Measurements from ENCODE around the gene PKLR.
"Not testable (repeated sequence)": the region's sequence is repeated elsewhere in the genome, so short reads cannot be mapped to it uniquely, and the experiment has no call there.

Gene PKLR

DNA sequence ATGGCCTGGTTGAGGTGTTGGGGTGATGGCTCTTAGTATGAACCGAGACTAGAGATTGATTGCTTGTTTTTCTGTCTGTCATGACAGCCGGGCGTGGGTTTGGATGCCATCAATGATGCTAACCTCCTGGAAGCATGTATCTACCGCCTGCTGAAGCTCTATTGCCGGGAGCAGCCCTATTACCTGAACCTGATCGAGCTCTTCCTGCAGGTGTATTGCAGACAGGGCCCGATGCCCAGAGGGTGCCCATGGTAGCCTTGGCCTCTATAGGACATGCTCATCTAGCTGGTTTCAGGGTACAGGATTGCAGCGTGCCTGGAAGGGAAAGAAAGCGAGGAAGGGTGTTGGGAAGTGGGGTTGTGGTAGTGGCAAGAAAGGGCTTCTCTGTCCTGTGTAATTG, 16.8 kb upstream of the PKLR start:
- DNase-seq (ENCODE audit: low read depth in 3 of 3): no peak

DNA sequence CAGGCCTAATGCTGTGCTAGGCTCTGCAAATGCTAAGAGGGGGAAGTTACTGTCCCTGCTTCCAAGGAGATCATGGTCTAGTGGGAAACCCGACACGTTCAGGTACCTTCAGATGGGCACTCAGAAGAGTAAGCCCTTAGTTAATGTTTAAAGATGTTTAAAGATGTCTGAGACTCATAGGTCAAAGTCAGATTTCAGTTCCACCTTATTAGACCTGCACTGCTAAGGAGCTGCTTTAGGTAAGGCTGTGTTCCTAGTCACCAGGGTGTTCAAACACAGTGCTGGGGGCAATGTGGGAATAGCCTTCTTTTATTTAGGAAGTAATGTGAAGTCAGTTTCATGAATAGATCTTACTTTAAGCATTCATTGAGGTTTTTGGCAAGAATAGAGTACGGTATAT, 15.7 kb upstream of the PKLR start:
- no peak for DNase-seq (ENCODE audit: low read depth in 3 of 3)

DNA sequence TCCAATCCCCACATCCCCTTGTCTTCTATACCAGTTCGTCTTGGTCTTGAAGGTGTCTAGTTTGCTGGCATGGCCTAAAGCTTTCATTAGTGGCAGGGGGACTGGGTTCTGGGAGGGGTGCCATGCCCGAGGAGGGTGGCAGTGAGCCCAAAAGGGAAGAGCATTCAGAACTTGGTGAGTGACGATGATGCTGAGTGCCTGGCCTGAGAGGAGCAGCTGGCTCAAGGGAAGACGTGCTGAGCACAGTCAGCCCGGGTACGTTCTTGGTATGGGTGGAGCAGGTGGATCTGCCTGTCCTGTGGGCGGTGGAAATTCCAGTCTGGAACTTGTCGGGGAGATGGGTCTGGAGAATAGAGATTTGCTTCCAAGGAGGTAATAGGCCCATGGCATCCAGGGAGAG, 12.0 kb upstream of the PKLR start:
- no peak for DNase-seq (ENCODE audit: low read depth in 3 of 3)

DNA sequence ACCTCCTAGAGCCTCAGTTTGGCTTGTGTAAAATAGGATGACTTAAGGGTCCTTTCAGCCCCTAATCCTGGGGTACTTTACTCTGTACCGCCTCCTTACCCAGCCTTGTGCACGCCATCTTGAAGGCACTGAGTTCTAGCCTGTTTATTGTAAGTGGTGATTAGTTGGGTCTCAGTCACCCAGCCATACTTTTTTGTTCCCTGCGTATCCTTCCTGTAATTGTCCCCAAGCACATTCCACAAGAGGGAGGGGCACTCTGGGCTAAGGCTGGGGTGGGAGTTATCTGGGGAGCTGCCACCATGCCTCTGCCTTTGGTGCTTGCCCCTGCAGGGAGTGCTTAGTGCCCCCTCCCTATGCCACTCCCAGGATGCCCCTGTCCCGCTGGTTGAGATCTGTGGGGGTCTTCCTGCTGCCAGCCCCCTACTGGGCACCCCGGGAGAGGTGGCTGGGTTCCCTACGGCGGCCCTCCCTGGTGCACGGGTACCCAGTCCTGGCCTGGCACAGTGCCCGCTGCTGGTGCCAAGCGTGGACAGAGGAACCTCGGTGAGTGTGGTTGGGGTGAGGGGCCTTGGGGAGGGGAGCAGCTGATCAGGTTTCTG, 8.3 kb upstream of the PKLR start:
- no peak for DNase-seq (ENCODE audit: low read depth in 3 of 3)

DNA sequence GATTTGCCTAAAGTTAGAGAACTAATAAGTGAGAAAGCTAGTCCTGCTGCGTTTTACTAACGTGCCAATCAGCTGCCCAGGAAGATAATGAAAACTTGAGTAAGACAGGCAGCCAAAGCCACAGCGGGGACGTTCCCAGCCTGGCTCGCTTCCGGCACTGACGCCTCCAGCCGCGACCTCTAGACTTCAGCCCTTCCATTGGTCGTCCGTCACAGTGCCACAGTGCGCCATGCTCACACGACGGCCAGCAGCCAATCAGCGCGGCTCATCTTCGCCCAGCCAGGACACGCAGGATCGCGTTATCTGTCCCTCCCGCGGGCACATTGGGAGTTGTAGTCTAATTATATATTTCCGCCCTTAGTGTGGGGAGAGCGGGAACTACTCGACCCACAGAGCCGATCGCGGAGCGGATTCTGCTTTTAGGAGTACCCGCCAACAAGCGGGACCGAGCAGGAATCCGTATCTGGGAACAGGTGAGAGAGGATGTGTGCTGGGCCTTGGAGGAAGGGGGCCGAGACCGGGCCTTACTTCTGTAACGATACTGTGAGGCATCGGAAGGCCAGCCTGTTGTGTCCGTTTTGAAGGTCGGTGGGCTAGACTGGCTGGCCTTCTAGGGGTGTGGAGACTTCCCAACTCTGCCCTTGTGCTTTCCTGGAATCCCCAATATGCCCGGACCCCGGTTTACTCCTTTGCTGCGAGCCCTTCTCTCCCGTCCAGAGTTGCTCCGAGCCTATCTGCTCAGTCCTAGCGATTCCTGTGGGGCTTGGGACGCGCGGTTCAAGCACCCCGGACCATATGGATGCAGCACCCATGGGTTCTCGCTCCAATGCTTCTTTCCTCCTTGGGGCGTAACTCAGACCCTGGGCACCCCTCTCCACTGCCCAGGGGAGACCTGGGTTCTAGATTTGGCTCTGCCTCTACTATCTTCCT, 7.5 kb upstream of the PKLR start, which contains the start of gene FDPS:
TSS of gene FDPS (plus strand) at position 374 of the 930 bp plus-strand sequence. CDS start 924 bp downstream, outside the sequence.
- DNase-seq (ENCODE audit: low read depth in 3 of 3): peak; percentile 83 to 96 (median 93)

DNA sequence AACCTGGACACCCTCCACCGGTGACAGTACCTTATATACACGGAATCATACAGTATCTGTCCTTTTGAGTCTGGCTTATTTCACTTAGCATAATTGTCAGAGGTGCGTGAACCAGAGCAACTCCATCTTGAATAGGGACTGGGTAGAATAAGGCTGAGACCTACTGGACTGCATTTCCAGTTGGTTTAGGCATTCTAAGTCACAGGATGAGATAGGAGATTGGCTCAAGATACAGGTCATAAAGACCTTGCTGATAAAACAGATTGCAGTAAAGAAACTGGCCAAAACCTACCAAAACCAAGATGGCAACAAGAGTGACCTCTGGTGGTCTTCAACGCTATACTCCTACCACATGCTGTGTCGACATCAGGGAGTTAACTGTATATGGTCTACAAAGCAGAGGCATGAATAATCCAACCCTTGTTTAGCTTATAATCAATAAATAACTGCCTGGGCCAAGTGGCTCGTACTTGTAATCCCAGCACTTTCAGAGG, 6.1 kb upstream of the PKLR start:
- DNase-seq (ENCODE audit: low read depth in 3 of 3): no peak

DNA sequence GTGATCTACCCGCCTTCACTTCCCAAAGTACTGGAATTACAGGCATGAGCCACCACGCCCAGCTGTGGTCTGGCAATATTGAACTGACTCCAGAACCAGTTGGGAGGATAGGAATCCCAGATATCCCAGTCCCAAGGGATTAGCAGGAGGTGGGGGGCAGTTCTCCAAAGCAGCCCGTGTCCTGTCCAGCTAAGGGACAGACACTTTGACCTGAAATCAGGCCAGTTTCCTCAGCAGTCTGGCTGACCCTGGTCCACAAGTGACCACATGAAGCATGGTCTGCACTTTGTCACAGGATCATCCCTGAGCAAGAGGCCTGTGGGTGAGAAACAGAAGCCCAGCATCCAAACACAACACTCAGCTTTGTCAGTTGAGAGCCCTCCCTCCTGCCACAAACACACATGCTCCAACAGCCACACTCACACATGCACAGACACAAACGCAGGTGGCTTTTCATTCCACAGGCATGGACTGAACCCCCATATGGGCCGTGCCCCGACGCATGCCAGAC, 4.7 kb upstream of the PKLR start:
- no peak for DNase-seq (ENCODE audit: low read depth in 3 of 3)

DNA sequence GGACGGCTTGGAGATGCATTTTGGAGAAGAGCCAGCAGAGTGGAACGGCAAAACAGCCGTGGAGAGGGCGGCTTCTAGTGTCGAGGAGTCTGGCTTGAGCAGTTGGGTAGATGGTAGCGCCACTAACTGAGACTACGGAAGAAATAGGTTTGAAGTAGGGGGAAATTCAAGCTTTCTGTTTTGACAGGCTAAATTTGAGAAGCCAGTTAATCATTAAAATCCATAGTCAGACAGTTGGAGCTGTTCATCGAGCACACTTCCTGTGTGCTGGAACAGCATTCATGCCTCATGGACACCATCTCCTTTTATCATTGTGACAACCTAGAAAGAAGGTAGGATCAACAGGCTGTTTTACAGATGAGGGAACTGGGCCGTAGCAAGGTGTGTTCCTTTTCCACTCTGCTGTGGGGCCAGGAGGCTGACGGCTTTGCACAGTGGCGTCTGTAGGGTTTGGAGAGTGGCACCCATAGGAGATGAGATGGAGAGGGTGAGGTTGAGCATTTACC, 3.4 kb upstream of the PKLR start:
- DNase-seq (ENCODE audit: low read depth in 3 of 3): no peak

DNA sequence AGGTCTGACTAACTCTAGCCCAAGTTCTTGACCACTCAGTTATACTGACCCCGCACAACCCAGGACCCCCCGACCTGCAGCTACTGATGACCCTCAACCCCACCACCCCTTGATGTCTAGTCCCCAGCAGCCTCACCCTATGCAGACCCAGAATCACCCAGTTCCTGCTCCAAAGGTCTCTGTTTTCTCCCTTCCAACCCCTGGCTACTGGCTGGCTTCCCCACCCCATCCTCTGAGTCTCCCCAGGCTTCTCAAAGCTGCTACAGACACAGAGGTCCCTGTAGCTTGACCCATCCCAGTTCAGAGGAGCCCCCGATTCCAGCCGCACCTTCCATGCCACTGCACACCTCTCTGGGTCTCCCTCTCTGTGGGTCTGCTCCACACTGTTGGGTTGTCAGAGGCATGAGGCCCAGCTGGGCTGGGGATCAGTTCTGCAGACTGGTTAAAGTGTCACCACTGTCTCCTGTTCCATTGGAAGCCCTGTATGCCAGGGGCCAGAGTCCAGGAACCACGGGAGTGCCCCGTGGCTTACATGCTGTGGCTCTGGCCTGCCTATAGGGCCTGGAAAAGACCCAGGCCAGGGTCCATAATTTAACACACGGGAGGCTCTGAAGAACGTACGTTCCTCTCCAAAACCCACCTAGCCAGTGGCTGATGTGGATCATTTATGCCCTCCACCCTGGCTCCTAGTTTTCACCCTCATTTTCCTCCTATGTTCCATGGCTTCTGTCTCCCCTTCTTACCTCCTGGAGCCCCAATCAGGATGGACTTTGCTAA, 497 bp downstream of the PKLR start:
- no peak for DNase-seq (ENCODE audit: low read depth in 3 of 3)

DNA sequence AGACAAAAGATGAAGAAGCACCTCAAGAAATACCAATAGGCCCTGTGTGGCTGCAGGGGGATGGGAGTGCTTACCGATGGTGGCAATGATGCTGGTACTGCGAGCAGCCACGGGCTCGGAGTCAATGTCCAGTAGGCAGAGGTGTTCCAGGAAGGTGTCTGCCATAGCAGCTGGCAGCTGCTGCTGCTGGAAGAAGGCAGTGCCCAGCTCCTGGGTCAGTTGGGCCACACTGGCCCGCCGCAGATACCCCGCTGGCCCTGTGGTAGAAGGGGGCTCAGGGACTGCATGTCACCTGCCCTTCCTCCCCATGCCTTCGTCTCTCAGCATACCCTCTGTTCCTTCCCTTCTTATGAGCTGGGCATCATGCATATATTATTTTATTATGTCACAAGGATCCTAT, 1.2 kb downstream of the PKLR start:
- DNase-seq (ENCODE audit: low read depth in 3 of 3): no peak

DNA sequence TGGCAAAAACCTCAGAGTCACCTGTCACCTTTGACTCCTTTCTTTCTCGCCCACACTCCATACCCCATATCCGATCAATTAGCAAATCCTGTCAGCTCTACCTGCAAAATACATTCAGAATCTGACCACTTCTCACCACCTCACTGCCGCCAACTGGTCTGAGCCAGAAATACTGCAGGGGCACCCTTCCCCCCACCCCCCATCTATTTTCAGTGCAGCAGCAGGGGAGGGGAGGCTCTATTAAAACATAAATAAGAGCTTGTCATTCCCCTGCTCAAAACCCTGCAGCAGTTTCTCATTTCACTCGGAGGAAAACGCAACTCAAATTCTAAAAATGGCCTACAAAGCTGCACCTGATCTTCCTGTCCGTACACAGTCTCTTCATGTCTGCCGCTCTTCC, 3.9 kb downstream of the PKLR start:
- no peak for DNase-seq (ENCODE audit: low read depth in 3 of 3)

DNA sequence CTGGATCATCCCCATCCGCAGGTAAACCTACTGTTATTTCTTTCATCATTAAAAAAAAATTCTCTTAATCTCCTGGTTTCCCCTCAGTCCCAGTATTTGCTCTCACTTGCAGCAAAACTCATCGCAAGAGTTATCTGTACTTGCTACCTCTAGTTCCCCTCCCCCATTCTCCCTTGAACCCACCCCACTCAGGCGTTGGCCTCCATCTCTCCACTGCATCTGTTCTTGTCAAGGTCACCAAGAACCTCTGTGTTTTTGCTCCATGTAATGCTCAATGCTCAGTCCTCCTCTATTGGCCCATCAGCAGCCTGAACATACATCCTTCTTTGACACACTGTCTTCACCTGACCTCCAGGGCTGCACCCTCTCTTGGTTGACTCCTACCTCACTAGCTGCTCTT, 4.6 kb downstream of the PKLR start:
- DNase-seq (ENCODE audit: low read depth in 3 of 3): no peak

DNA sequence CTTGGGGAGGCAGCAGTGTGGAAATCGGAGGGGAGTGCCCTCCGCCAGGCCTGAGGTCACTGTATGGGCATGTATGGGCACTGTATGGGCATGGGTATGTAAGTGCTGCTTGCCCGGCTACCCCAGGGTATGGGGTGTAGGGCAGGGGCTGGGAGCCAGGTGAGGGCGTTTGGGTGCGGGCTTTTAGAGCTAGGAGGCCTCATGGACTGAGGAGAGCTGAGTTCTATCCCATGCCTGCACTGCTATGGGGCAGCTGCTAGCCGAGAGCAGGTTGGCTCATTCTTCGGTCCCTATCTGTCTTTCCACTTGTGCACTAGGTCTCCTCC, 5.3 kb downstream of the PKLR start:
- no peak for DNase-seq (ENCODE audit: low read depth in 3 of 3)

DNA sequence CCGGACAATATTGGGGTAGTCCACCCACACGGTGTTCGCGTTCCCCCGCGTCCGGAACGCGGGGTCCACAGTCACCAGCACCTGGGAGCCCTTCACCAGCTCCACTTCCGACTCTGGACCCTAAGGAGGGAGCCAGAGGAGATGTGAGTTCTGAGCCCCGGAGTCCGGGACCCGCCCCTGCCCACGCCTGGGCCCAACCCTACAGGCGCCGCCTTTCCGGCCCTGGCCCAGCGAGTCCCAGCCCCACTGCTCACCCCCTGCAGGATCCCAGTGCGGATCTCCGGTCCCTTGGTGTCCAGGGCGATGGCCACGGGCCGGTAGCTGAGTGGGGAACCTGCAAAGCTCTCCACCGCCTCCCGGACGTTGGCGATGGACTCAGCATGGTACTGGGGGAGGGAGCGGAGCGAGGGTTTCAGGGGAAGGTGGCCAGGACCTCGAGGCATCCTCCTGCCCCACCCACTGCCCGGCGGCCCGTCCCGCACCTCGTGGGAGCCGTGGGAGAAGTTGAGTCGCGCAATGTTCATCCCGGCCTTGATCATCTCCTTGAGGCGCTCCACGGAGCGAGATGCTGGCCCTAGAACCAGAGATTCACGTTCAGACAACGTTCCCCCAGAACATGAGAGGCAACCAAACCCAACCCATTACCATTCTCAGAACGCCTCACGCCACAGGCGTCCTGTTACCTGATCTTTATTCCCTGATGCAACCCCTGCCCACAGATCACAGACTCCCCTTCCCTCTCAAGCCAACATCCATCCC, 5.9 kb downstream of the PKLR start:
- no peak for DNase-seq (ENCODE audit: low read depth in 3 of 3)

DNA sequence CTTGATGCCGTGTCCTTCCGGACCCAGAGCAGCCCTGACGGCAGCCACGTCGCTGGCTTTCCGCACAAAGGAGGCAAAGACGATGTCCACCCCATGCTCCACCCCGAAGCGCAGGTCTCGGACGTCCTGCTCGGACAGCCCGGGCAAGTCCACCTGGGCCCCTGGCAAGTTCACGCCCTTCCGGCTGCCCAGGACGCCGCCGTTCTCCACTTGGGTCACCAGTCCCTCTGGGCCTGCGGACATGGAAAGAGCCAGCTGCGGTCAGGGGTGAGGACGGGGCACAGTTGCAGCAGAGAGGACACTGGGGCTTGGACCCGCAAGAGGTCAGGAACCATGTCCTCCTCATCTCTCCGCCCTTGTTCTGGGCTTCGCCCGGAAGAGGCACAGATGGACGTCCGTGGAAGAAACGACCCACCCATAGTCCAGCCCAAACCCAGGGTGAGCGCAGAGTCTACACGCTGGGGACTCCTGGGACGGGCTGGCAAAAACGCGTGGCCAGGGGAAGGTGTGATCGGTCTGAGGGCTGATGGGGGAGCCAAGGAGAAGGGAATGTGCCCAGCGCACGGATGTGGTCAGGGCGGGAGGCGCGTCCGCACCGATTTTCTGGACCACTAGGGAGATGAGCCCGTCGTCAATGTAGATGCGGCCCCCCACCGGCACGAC, 6.6 kb downstream of the PKLR start:
- no peak for DNase-seq (ENCODE audit: low read depth in 3 of 3)

DNA sequence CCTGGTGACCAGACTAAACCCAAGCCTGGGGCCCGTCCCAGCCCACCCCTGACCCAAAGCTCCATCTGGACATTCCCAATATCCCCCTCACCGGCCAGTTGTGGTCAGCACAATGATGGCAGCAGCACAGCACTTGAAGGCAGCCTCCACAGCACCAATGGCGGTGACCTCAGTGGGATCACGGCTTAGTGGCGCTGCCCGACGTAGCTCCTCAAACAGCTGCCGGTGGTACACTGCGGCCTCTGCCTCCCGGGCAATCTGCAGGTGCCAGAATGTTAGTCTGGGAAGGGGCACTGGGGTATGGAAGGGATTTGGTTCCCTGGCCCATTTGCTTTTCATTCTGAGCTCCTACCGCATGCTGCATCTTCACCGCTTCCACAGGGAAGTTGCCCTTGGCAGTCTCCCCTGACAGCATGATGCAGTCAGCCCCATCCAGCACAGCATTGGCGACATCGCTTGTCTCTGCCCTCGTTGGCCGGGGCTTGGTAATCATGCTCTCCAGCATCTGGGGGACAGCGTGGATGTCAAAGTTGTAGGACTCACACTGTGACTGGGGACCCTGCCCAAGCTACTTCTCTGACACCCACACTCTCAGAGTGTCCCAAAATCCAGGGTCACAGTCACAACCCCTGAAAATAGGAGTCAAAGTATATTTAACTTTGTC, 8.0 kb downstream of the PKLR start:
- DNase-seq (ENCODE audit: low read depth in 3 of 3): no peak

DNA sequence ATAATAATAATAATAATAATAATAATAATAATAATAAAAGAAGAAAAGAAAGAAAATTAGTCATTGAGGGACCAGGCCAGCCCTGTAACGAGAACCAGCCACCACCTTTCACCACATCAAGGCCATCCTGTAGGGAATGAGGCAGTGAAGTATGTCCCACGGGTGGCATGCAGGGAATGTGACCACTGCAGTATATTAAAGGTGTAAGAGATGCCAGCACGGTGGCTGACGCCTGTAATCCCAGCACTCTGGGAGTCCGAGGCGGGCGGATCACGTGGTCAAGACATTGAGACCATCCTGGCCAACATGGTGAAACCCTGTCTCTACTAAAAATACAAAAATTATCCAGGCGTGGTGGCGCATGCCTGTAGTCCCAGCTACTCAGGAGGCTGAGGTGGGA, 10.2 kb downstream of the PKLR start:
- not testable (repeated sequence) for DNase-seq (ENCODE audit: low read depth in 3 of 3)

DNA sequence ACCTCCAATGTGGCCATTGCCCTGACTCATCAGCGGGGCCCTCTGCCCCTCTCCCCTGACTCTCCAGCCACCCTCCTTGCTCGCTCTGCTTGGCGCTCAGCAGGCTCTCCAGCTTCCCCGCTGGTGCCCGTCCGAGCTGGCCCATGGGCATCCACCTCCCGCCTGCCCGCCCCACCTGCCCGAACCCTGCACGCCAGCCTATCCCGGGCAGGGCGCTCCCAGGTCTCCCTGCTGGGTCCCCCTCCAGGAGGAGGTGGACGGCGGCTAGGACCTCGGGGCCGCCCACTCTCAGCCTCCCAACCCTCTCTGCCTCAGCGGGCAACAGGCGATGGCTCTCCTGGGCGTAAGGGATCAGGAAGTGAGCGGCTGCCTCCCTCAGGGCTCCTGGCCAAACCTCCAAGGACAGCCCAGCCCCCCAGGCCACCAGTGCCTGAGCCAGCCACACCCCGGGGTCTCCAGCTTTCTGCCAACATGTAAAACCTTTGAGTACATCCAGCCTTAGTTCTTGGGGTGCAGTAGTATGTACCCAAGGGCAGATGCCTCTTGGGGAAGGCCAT, 13.2 kb downstream of the PKLR start:
- DNase-seq (ENCODE audit: low read depth in 3 of 3): no peak

DNA sequence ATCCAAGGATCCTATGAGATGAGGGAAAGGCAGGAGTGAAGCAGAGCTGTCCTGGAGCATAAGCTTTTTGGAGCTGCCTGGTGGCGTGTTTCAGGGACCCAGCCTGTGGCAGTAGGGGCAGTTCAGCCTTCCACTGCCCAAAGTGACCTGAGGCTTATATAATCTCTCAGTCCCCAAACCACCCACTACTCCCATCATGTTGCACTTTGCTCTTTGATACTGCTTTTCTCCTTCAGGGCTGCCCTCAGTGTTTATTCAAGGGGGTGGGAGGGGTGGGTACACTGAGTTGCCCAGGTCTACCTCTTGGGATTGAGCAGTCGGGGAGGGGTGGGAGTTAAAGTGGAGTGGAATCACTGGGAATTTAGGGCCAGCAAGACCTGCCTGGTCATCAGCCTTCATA, 14.7 kb downstream of the PKLR start:
- DNase-seq (ENCODE audit: low read depth in 3 of 3): no peak

DNA sequence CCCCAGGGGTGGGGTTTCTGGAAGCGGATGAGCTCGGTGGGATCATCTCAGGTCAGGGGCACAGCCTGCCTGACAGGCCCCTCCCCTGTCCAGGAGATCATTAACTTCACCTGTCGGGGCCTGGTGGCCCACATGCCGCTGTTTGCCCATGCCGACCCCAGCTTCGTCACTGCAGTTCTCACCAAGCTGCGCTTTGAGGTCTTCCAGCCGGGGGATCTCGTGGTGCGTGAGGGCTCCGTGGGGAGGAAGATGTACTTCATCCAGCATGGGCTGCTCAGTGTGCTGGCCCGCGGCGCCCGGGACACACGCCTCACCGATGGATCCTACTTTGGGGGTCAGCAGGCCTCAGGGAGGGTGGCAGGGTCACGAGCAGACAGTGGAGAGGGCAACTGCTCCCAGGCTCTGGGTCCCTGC, 15.6 kb downstream of the PKLR start:
- DNase-seq (ENCODE audit: low read depth in 3 of 3): no peak

Measured in stimulated activated CD4-positive, alpha-beta T cell treated with anti-CD3 and anti-CD28 coated beads, TNF-alpha, amount 100 ng/mL, for 4 hours (primary cell).